GM08714 (cell line): ENCODE data around the gene STRADA.

Source experiments
- H3K4me3 ChIP-seq: fragments of 200-500 bp; sonication (Bioruptor generic); 2 replicates; pipeline ENCODE4 v1.5.1; 2014; ENCODE audit warnings: mild to moderate bottlenecking, low read length, inconsistent platforms
- ZNF274 ChIP-seq: IDR thresholded peaks from 2 replicates; pipeline ENCODE4 v1.6.1; 2012; ENCODE audit warnings: mild to moderate bottlenecking, low read depth, low read length

STRADA gene

GRCh38 chr17:63718988-63719387 is 22.6 kb downstream of the STRADA start:
- TF ChIP-seq ZNF274 = no peak

GRCh38 chr17:63716426-63716825 is 25.2 kb downstream of the STRADA start:
- no peak for TF ChIP-seq ZNF274
- H3K4me3 ChIP-seq = no peak overlapping the region

More at GRCh38 chr17:63718988-63719387, 22.6 kb downstream of the STRADA start:
- H3K4me3 ChIP-seq = no peak overlapping the region

GRCh38 chr17:63714550-63715277 is 26.9 kb downstream of the STRADA start:
- no peak for TF ChIP-seq ZNF274

GRCh38 chr17:63709110-63709509 is 32.5 kb downstream of the STRADA start:
- no peak overlapping the region for H3K4me3 ChIP-seq

More at GRCh38 chr17:63714550-63715277, 26.9 kb downstream of the STRADA start:
- no peak overlapping the region for H3K4me3 ChIP-seq

GRCh38 chr17:63707151-63707550 is 34.4 kb downstream of the STRADA start:
- H3K4me3 ChIP-seq = no peak overlapping the region
- no peak for TF ChIP-seq ZNF274

More at GRCh38 chr17:63709110-63709509, 32.5 kb downstream of the STRADA start:
- no peak for TF ChIP-seq ZNF274

GRCh38 chr17:63706336-63707082 is 35.1 kb downstream of the STRADA start:
- no peak overlapping the region for H3K4me3 ChIP-seq
- TF ChIP-seq ZNF274 = no peak

- TF ChIP-seq ZNF274 = no peak
- H3K4me3 ChIP-seq = no peak overlapping the region
Measured at GRCh38 chr17:63705657-63706056, 35.9 kb downstream of the STRADA start.

GRCh38 chr17:63704836-63705235 is 36.8 kb downstream of the STRADA start:
- TF ChIP-seq ZNF274 = no peak

GRCh38 chr17:63704259-63704576 is 37.4 kb downstream of the STRADA start:
- no peak for TF ChIP-seq ZNF274
- no peak overlapping the region for H3K4me3 ChIP-seq

More at GRCh38 chr17:63704836-63705235, 36.8 kb downstream of the STRADA start:
- H3K4me3 ChIP-seq = no peak overlapping the region

- no peak for TF ChIP-seq ZNF274
- no peak overlapping the region for H3K4me3 ChIP-seq
Measured at GRCh38 chr17:63703556-63704258, 37.9 kb downstream of the STRADA start.

- no peak for TF ChIP-seq ZNF274
- no peak overlapping the region; the same call in 1 of the 2 replicates for H3K4me3 ChIP-seq
Measured at GRCh38 chr17:63703029-63703428, 38.6 kb downstream of the STRADA start.

- no peak for TF ChIP-seq ZNF274
- peak overlapping the region; percentile 58; the same call in 1 of the 2 replicates for H3K4me3 ChIP-seq
Measured at GRCh38 chr17:63702721-63703015, 38.9 kb downstream of the STRADA start.

- H3K4me3 ChIP-seq = peak overlapping the region; percentile 58; the same call in 1 of the 2 replicates
- TF ChIP-seq ZNF274 = no peak
Measured at GRCh38 chr17:63701868-63702720, 39.5 kb downstream of the STRADA start.

- H3K4me3 ChIP-seq = peak overlapping the region; percentile 46; the same call in 1 of the 2 replicates
- no peak for TF ChIP-seq ZNF274
Measured at GRCh38 chr17:63701456-63701820, 40.2 kb downstream of the STRADA start.
